ENCODE measurements around the gene PLEKHG5. TPM values are rescaled to one million over a fixed set of nuclear protein-coding genes. Genes with fewer than 3 reads are reported as not detected.

PLEKHG5 gene
- total RNA-seq, 4 donors from 2014 or later: 1.2 to 2.3 (median 1.6) TPM

DNA sequence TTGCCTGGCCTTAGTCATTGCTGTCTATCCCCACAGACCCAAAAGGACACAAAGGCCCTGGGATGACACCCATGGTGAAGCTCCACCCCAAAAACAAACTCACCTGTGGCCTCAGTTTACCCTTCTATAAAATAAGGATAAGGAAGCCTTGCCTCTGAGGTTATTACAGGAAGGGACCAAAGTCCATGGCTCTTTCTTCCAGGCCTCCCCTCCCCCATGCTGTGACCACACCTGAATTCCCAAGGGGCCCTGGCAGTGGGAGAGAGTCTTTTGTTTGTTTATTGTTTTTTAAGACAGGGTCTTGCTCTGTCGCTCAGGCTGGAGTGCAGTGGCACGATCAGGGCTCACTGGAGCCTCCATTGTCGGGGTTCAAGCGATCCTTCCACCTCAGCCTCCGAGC is 15.0 kb downstream of the PLEKHG5 start:
- H3K9me3 ChIP-seq: no peaks in the 10 kb centered on the region
- no peak overlapping the region for H3K27ac ChIP-seq
- TF ChIP-seq POLR2A (IDR thresholded peaks at IDR 0.05): no peak
- TF ChIP-seq, protein P1, sequence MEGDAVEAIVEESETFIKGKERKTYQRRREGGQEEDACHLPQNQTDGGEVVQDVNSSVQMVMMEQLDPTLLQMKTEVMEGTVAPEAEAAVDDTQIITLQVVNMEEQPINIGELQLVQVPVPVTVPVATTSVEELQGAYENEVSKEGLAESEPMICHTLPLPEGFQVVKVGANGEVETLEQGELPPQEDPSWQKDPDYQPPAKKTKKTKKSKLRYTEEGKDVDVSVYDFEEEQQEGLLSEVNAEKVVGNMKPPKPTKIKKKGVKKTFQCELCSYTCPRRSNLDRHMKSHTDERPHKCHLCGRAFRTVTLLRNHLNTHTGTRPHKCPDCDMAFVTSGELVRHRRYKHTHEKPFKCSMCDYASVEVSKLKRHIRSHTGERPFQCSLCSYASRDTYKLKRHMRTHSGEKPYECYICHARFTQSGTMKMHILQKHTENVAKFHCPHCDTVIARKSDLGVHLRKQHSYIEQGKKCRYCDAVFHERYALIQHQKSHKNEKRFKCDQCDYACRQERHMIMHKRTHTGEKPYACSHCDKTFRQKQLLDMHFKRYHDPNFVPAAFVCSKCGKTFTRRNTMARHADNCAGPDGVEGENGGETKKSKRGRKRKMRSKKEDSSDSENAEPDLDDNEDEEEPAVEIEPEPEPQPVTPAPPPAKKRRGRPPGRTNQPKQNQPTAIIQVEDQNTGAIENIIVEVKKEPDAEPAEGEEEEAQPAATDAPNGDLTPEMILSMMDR (IDR thresholded peaks at IDR 0.05 in 4 of 5, conservative IDR thresholded peaks at IDR 0.05 in 1 of 5): no peak
- no peaks in the 10 kb centered on the region for H3K36me3 ChIP-seq
- ATAC-seq (no peak), DNase-seq (no peak)
- no peaks in the 10 kb centered on the region for H3K27me3 ChIP-seq
- in situ Hi-C loops (cut with MboI; ENCODE audit: low sequenced_read_pairs in 4 of 4): loop anchor here in 1 of 4 donors (25.0 kb wide), 1 partner anchor 161 kb away; no protein-coding TSS in a partner anchor
- intact Hi-C loops (cut with DNase I; ENCODE audit: low total_unique reads): no loop called here
- H3K4me1 ChIP-seq: no peaks in the 10 kb centered on the region
- no peak overlapping the region for H3K4me3 ChIP-seq

DNA sequence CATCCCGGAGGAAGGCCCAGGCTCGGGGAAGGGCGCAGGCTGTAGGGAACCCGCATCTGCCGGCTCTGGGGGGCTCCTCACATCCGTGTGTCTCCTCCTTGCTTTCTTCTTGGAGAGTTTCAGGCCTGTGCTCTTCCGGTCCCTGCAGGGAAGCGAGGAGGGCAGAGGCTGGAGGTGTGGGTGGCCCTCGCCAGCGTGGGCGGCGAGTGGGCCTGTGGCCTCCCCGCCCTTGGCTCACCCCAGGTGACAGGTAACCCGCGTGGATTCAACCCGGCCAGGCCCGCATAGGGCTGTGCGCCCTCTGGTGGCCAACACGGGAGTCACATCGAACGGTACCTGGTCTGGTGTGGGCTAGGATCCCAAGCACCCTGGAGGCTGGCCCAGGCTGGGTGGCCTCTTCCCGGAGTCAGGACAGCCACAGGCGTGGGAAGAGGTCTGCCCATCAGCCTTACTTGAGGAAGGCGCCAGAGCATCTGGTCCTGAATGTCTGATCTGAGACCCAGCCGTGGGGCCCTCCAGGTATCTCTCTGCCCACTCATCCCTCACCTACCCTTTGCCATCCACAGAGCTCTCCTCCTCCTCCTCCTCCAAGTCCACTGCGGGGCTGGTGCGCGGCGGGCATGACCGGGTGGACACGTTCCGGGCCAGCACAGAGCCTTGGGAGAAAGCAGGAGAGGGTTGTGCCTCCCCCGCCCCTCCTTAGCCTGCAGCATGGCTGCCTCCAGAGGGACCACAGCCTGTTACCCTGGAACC is 15.9 kb downstream of the PLEKHG5 start:
- no peaks in the 10 kb centered on the region for H3K27me3 ChIP-seq
- H3K9me3 ChIP-seq: no peaks in the 10 kb centered on the region
- no peak overlapping the region for H3K4me3 ChIP-seq
- TF ChIP-seq, protein P1 (IDR thresholded peaks at IDR 0.05 in 4 of 5, conservative IDR thresholded peaks at IDR 0.05 in 1 of 5): peak; percentile 56 to 93 (median 80)
- no peak for TF ChIP-seq POLR2A (IDR thresholded peaks at IDR 0.05)
- intact Hi-C loops (cut with DNase I; ENCODE audit: low total_unique reads) (no loop called here), in situ Hi-C loops (cut with MboI; ENCODE audit: low sequenced_read_pairs in 4 of 4) (loop anchor here in 1 of 4 donors (25.0 kb wide), 1 partner anchor 162 kb away; no protein-coding TSS in a partner anchor)
- ATAC-seq (peak; percentile 50 to 81), DNase-seq (peak in 1 of 2 donors; percentile 30)
- H3K4me1 ChIP-seq: no peaks in the 10 kb centered on the region
- H3K27ac ChIP-seq: no peak overlapping the region
- no peaks in the 10 kb centered on the region for H3K36me3 ChIP-seq

DNA sequence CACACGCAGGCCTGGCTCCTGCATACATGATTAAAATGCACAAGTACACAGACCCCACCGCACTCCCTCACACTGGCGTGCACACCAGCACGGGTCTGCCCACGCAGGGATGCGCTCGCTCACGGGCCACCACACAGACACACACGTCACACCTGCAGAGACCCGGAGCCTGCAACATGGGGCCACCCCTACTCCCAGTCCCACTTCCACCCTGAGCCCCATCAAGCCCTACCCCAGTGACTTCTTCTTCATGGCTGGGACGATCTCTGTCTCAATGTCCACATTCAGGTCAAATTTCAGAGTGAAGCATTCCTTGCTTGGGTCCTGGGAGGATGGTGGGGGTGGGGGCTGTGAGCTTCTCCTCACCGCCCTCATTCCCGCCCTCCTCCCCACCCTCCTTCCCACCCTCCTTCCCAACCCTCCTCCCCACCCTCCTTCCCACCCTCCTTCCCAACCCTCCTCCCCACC is 16.6 kb downstream of the PLEKHG5 start:
- ATAC-seq (no peak), DNase-seq (no peak)
- intact Hi-C loops (cut with DNase I; ENCODE audit: low total_unique reads) (no loop called here), in situ Hi-C loops (cut with MboI; ENCODE audit: low sequenced_read_pairs in 4 of 4) (loop anchor here in 1 of 4 donors (25.0 kb wide), 1 partner anchor 162 kb away; no protein-coding TSS in a partner anchor)
- no peaks in the 10 kb centered on the region for H3K27me3 ChIP-seq
- no peaks in the 10 kb centered on the region for H3K4me1 ChIP-seq
- no peaks in the 10 kb centered on the region for H3K9me3 ChIP-seq
- no peak overlapping the region for H3K4me3 ChIP-seq
- H3K36me3 ChIP-seq: no peaks in the 10 kb centered on the region
- TF ChIP-seq, protein P1 (IDR thresholded peaks at IDR 0.05 in 4 of 5, conservative IDR thresholded peaks at IDR 0.05 in 1 of 5): no peak
- no peak for TF ChIP-seq POLR2A (IDR thresholded peaks at IDR 0.05)
- H3K27ac ChIP-seq: no peak overlapping the region

DNA sequence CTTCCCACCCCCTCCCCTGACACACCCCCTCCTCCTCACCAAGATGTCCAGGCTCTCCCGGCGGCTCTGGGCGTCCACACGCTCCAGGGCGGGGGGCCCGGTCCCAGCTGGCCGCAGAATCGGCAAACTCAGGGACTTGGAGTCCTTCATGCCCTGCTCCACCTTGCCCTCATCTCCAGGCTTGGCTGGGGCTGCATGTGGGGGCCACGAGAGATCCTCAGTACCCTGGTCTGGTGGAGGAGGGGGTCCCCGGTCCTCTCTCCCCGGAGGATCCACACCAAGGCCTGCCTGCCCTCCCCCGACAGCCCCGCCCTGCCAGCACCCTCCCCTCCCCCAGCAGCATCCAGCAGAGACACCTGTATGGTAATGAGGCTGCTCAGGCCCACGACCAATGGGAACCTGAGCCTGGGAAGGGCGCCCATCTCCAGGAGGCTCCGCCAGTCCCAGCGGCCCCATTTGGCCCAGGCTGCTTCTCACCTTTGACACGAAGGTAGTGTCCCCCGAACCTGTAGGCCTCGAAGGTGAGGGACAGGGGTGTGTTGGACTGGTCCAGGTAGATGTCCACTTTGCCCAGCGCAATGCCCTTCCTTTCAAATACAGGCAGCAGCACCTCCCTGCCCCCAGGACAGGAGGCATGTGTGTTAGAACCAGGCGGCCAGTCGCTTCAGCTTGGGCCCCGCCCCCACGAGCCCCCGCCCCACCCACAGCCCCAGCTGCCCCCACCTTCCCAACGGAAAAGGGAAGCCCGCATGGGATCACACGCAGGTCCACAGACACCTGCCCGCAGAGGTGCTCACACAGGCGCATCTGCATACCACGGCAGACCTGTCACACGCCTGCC is 17.3 kb downstream of the PLEKHG5 start:
- ATAC-seq (no peak), DNase-seq (no peak)
- TF ChIP-seq POLR2A (IDR thresholded peaks at IDR 0.05): no peak
- TF ChIP-seq, protein P1 (IDR thresholded peaks at IDR 0.05 in 4 of 5, conservative IDR thresholded peaks at IDR 0.05 in 1 of 5): no peak
- Histone ChIP-seq H3K27me3 (no peaks in the 10 kb centered on the region), H3K4me1 (no peaks in the 10 kb centered on the region), H3K9me3 (no peaks in the 10 kb centered on the region), H3K27ac (no peak overlapping the region), H3K4me3 (no peak overlapping the region), H3K36me3 (no peaks in the 10 kb centered on the region)
- in situ Hi-C loops (cut with MboI; ENCODE audit: low sequenced_read_pairs in 4 of 4): no loop called here
- intact Hi-C loops (cut with DNase I; ENCODE audit: low total_unique reads): no loop called here
